Measurements from ENCODE around the gene CREB5.

The CREB5 gene

GRCh38 chr7:28573059-28573553 is 160.8 kb downstream of the CREB5 start:
- Mint-ChIP-seq H3K36me3 (no peaks in the 10 kb centered on the region), H3K27me3 (peaks cover 12 to 27% of the 10 kb centered on the region in 2 donors), H3K4me3 (peak overlapping the region; percentile 27 to 41), H3K9me3 (no peaks in the 10 kb centered on the region), H3K4me1 (peaks cover 20 to 29% of the 10 kb centered on the region in 2 donors), H3K27ac (no peak overlapping the region)
- ATAC-seq (replicated peaks) (peak; percentile 67 to 75), DNase-seq (no peak)

DNA sequence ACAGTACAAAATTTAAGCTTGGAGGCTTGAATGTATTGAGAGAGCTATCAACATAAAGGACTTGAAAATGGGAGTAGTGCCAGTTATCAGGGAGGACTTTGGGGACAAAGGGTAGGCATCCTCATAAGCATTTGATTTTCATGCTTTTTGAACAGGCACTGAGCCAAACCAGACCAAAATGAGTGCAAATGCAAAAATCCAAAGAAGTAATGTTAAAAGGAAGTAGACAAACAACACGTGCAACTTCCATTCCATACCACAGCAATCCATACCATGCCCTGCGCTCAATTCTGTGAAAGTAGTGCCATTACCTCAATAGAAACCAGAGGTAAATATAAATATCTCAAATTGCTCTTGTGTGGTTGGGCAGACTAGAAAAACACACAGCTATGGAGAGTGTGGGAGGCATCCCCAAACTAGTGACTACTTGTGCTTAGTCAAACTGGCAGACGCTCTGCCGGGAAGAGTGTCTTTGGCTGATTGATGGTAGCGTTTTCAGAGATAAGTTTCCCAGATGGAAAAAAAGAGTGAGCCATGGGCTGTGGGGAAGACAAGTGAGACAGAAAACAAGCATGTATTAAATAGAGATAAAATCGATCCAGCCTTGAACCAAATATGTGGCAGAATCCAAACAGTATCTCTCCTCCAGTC is 161.5 kb downstream of the CREB5 start:
- Mint-ChIP-seq H3K4me3 (peak overlapping the region in 1 of 2 donors; percentile 41), H3K27ac (no peak overlapping the region), H3K4me1 (peaks cover 20 to 29% of the 10 kb centered on the region in 2 donors), H3K36me3 (no peaks in the 10 kb centered on the region), H3K9me3 (no peaks in the 10 kb centered on the region), H3K27me3 (peaks cover 12 to 23% of the 10 kb centered on the region in 2 donors)
- ATAC-seq (replicated peaks) (no peak), DNase-seq (no peak)

- Mint-ChIP-seq H3K27ac (no peak overlapping the region), H3K36me3 (no peaks in the 10 kb centered on the region), H3K9me3 (no peaks in the 10 kb centered on the region), H3K27me3 (peaks cover 12 to 16% of the 10 kb centered on the region in 2 donors), H3K4me3 (no peak overlapping the region), H3K4me1 (peaks cover 16 to 25% of the 10 kb centered on the region in 2 donors)
- peak; percentile 10 to 30 for ATAC-seq (replicated peaks)
- DNase-seq: no peak
These were observed 162.9 kb downstream of the CREB5 start for GRCh38 chr7:28575241-28575643.

- ATAC-seq (replicated peaks) (no peak), DNase-seq (no peak)
- H3K27ac Mint-ChIP-seq: no peak overlapping the region
- H3K9me3 Mint-ChIP-seq: no peaks in the 10 kb centered on the region
- peaks cover 10 to 19% of the 10 kb centered on the region in 2 donors for H3K4me1 Mint-ChIP-seq
- H3K27me3 Mint-ChIP-seq: peaks cover 3 to 9% of the 10 kb centered on the region in 2 donors
- H3K36me3 Mint-ChIP-seq: no peaks in the 10 kb centered on the region
- no peak overlapping the region for H3K4me3 Mint-ChIP-seq
These were observed 164.3 kb downstream of the CREB5 start for GRCh38 chr7:28576656-28577055.

DNA sequence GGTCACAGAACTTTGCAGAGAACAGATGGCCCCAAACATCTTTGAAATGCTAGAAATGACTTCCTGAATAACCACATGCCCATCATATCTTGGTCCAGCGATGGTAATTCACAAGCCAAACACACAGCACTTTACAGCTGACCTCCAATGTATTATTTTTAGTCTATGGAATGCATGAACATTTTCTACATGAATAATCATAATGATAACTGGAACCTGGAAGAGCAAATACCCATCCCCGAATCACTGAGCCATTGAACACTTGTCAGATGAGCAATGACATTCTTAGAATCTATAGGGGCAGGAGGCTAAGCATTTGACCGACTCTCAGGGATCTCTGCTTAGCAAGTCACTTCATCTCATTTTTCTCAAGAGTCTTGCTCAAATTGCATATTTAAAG is 167.3 kb downstream of the CREB5 start:
- peaks cover 0 to 9% of the 10 kb centered on the region in 2 donors for H3K27me3 Mint-ChIP-seq
- H3K9me3 Mint-ChIP-seq: no peaks in the 10 kb centered on the region
- H3K36me3 Mint-ChIP-seq: no peaks in the 10 kb centered on the region
- H3K27ac Mint-ChIP-seq: no peak overlapping the region
- no peak for DNase-seq
- no peaks in the 10 kb centered on the region for H3K4me1 Mint-ChIP-seq
- no peak overlapping the region for H3K4me3 Mint-ChIP-seq
- no peak for ATAC-seq (replicated peaks)

- ATAC-seq (replicated peaks): no peak
These were observed 168.3 kb downstream of the CREB5 start for GRCh38 chr7:28580665-28581064.

GRCh38 chr7:28581351-28581750 is 169.0 kb downstream of the CREB5 start:
- no peaks in the 10 kb centered on the region for H3K9me3 Mint-ChIP-seq
- H3K36me3 Mint-ChIP-seq: no peaks in the 10 kb centered on the region
- no peak for ATAC-seq (replicated peaks)
- no peak for DNase-seq
- no peak overlapping the region for H3K27ac Mint-ChIP-seq
- no peaks in the 10 kb centered on the region for H3K4me1 Mint-ChIP-seq
- no peak overlapping the region for H3K4me3 Mint-ChIP-seq
- peaks cover 0 to 9% of the 10 kb centered on the region in 2 donors for H3K27me3 Mint-ChIP-seq

More at GRCh38 chr7:28580665-28581064, 168.3 kb downstream of the CREB5 start:
- Mint-ChIP-seq H3K9me3 (no peaks in the 10 kb centered on the region), H3K27ac (no peak overlapping the region), H3K36me3 (no peaks in the 10 kb centered on the region), H3K27me3 (peaks cover 0 to 9% of the 10 kb centered on the region in 2 donors), H3K4me1 (no peaks in the 10 kb centered on the region), H3K4me3 (no peak overlapping the region)
- no peak for DNase-seq

DNA sequence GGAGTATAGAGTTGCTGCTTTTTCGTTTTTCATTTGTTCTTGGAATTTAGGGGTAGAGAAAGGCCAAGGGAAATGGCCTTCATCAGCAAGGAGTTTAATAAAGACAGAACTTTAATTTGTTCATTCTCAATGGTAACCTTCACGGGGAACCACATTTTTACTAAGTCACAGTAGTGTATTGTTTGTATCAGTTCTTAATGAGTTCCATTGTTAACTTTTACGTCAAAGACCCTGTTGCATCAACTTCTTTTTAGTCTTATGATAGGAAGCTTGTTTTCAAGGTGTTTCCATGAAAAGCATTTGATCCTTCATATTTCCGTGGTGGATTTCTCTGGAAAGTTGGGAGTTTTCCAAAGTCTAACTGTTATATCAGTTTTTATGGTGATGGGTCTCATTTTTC is 169.9 kb downstream of the CREB5 start:
- Mint-ChIP-seq H3K36me3 (no peaks in the 10 kb centered on the region), H3K27ac (no peak overlapping the region), H3K9me3 (no peaks in the 10 kb centered on the region), H3K27me3 (peaks cover 0 to 9% of the 10 kb centered on the region in 2 donors), H3K4me3 (no peak overlapping the region), H3K4me1 (no peaks in the 10 kb centered on the region)
- no peak for DNase-seq
- no peak for ATAC-seq (replicated peaks)

GRCh38 chr7:28584235-28584634 is 171.9 kb downstream of the CREB5 start:
- H3K36me3 Mint-ChIP-seq: no peaks in the 10 kb centered on the region
- no peak overlapping the region for H3K4me3 Mint-ChIP-seq
- no peak for ATAC-seq (replicated peaks)
- H3K27ac Mint-ChIP-seq: no peak overlapping the region
- H3K4me1 Mint-ChIP-seq: peaks cover 0 to 2% of the 10 kb centered on the region in 2 donors
- peaks cover 0 to 12% of the 10 kb centered on the region in 2 donors for H3K27me3 Mint-ChIP-seq
- no peaks in the 10 kb centered on the region for H3K9me3 Mint-ChIP-seq
- no peak for DNase-seq

- Mint-ChIP-seq H3K9me3 (no peaks in the 10 kb centered on the region), H3K27me3 (peaks cover 0 to 17% of the 10 kb centered on the region in 2 donors), H3K36me3 (no peaks in the 10 kb centered on the region), H3K4me1 (peaks cover 9 to 10% of the 10 kb centered on the region in 2 donors), H3K4me3 (no peak overlapping the region), H3K27ac (no peak overlapping the region)
- DNase-seq: no peak
- no peak for ATAC-seq (replicated peaks)
These were observed 174.4 kb downstream of the CREB5 start for GRCh38 chr7:28586736-28587135.

DNA sequence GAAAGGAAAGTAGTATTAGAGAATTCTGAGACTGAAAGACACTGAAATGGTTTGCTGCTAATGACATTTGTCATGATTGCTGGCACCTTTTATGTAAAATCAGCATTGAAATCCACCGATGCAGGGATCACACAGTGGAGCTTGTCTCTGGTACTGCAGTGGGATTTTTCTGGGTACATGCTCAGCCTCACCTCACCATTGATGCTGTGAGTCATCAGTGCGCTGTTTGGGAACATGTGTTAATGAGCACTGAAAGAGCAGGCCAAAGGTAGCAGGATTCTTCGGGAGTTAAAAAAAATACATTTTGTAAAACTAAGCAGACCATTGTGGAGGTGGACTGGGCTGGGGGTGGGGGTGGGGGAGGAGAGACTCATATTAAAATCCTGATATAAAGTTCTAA is 174.9 kb downstream of the CREB5 start:
- no peak overlapping the region for H3K27ac Mint-ChIP-seq
- no peaks in the 10 kb centered on the region for H3K36me3 Mint-ChIP-seq
- DNase-seq: no peak
- peaks cover 9 to 10% of the 10 kb centered on the region in 2 donors for H3K4me1 Mint-ChIP-seq
- no peak for ATAC-seq (replicated peaks)
- no peaks in the 10 kb centered on the region for H3K9me3 Mint-ChIP-seq
- peaks cover 0 to 17% of the 10 kb centered on the region in 2 donors for H3K27me3 Mint-ChIP-seq
- H3K4me3 Mint-ChIP-seq: no peak overlapping the region

DNA sequence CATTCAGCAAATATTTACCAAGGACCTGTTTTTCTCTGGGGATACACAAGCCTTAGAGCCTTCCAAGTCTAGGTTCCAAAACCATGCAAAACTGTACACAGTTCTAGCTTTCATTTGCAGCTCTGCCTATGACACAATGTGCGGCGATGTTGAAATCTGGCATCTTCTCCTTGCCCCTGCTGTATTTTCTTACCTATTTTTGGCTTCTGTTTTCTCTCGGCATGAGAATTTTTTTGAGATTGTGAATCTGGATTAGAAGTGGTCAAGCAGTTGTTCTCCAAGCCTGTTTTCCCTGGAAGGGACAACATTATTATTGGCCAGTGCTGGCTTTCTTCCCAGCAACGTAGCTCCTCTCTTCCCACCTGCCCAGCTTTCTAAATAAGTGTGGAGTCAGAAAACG is 176.3 kb downstream of the CREB5 start:
- ATAC-seq (replicated peaks) (no peak), DNase-seq (no peak)
- peaks cover 0 to 13% of the 10 kb centered on the region in 2 donors for H3K27me3 Mint-ChIP-seq
- no peak overlapping the region for H3K27ac Mint-ChIP-seq
- no peaks in the 10 kb centered on the region for H3K9me3 Mint-ChIP-seq
- H3K4me1 Mint-ChIP-seq: peaks cover 10 to 11% of the 10 kb centered on the region in 2 donors
- H3K36me3 Mint-ChIP-seq: no peaks in the 10 kb centered on the region
- no peak overlapping the region for H3K4me3 Mint-ChIP-seq

GRCh38 chr7:28591041-28591674 is 178.8 kb downstream of the CREB5 start:
- ATAC-seq (replicated peaks) (no peak), DNase-seq (no peak)
- no peaks in the 10 kb centered on the region for H3K9me3 Mint-ChIP-seq
- H3K27ac Mint-ChIP-seq: no peak overlapping the region
- peaks cover 10 to 11% of the 10 kb centered on the region in 2 donors for H3K4me1 Mint-ChIP-seq
- peaks cover 0 to 8% of the 10 kb centered on the region in 2 donors for H3K27me3 Mint-ChIP-seq
- no peaks in the 10 kb centered on the region for H3K36me3 Mint-ChIP-seq
- no peak overlapping the region for H3K4me3 Mint-ChIP-seq

DNA sequence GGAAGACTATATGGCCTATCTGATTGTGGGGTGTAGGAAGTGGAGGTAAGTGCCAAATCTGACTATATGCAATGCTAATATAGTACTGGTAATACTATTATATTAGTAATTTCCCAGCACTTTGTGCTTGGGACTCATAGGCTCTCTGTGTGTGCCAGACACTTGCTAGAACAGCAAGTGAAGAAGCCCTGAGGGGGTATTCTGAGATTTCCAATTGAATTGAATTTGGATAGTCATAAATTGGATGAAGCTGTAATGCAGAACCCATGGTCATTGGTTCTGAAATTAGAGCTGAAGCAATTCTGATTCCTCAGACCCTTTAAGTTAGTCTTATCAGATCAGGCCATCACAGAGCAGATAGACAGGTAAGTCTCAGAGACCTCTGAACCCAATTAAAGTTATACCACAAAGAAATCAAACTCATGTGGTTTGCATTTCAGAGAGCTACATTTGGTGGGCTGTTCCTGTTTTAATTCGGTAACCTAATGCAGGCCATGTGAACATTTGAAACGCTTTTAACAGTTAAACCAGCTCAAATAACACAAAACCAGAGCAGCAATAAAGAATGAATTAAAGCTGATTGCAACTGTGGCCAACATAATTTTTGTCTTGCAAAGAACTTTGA is 179.5 kb downstream of the CREB5 start:
- Mint-ChIP-seq H3K27ac (no peak overlapping the region), H3K27me3 (peaks cover 0 to 8% of the 10 kb centered on the region in 2 donors), H3K4me3 (no peak overlapping the region), H3K9me3 (no peaks in the 10 kb centered on the region), H3K36me3 (no peaks in the 10 kb centered on the region), H3K4me1 (peaks cover 10 to 11% of the 10 kb centered on the region in 2 donors)
- ATAC-seq (replicated peaks) (no peak), DNase-seq (no peak)
